Tibial artery (tissue), 4 donors: ENCODE measurements around the gene PRLR.

Experiments
- DNase-seq, 2 donors: peaks; one replicate each; pipeline ENCODE4 v3.0.0-alpha.2; 2019
- H3K27ac ChIP-seq, 2 donors: fragments of 200-600 bp; sonication (generic) in 1 of 2; 1 replicate in 1 of 2; 2 replicates in 1 of 2; pipeline ENCODE4 v1.5.1; 2018 to 2019; ENCODE audit warnings: mild to moderate bottlenecking in 1 of 2
- H3K27me3 ChIP-seq, 2 donors: fragments of 200-600 bp; sonication (generic) in 1 of 2; one replicate each; pipeline versions ENCODE4 v1.5.1 to v1.6.0; 2016 to 2019
- H3K36me3 ChIP-seq, 3 donors: fragments of 200-600 bp; sonication (generic) in 2 of 3; one replicate each; pipeline ENCODE4 v1.5.1; 2016 to 2019; ENCODE audit warnings: mild to moderate bottlenecking in 2 of 3
- H3K4me1 ChIP-seq, 4 donors: fragments of 200-600 bp; sonication (generic) in 2 of 4; 1 replicate in 3 of 4; 2 replicates in 1 of 4; pipeline ENCODE4 v1.5.1; 2016 to 2019
- H3K4me3 ChIP-seq, 2 donors: fragments of 200-600 bp; sonication (generic) in 1 of 2; 1 replicate in 1 of 2; 2 replicates in 1 of 2; pipeline ENCODE4 v1.5.1; 2018 to 2019; ENCODE audit warnings: mild to moderate bottlenecking in 2 of 2
- H3K9me3 ChIP-seq, 3 donors: fragments of 200-600 bp; sonication (generic) in 1 of 3; one replicate each; pipeline ENCODE4 v1.5.1; 2016 to 2019
- CTCF ChIP-seq, 2 experiments: fragments of 200-600 bp in 1 of 2; fragments of 450-650 bp in 1 of 2; IDR thresholded peaks; one replicate each; pipeline ENCODE4 v1.5.1; 2017 to 2019; ENCODE audit warnings: antibody characterized with exemption in 2 of 2, mild to moderate bottlenecking in 1 of 2, moderate library complexity in 1 of 2
- intact Hi-C: fragments of 100-400 bp; cut with DNase I; formaldehyde crosslinking; loops from one replicate; pipeline ENCODE4 v1.15.0; 2023; ENCODE audit warnings: low total_unique reads

Gene PRLR

GRCh38 chr5:35180046-35180445 lies 50.2 kb downstream of the PRLR start:
- Histone ChIP-seq H3K27ac (no peak overlapping the region), H3K4me3 (no peak overlapping the region), H3K36me3 (no peaks in the 10 kb centered on the region), H3K4me1 (no peaks in the 10 kb centered on the region), H3K27me3 (no peaks in the 10 kb centered on the region), H3K9me3 (no peaks in the 10 kb centered on the region)
- no peak for TF ChIP-seq CTCF (IDR thresholded peaks at IDR 0.05)
- intact Hi-C loops: loop anchor here (2.0 kb wide), 1 partner anchor 87 kb away; no protein-coding TSS in a partner anchor
- DNase-seq: no peak

- TF ChIP-seq CTCF (IDR thresholded peaks at IDR 0.05): no peak
- no peaks in the 10 kb centered on the region for H3K9me3 ChIP-seq
- no peak overlapping the region for H3K27ac ChIP-seq
- H3K4me1 ChIP-seq: peaks cover 0 to 11% (median 7%) of the 10 kb centered on the region in 4 donors
- intact Hi-C loops: no loop called here
- DNase-seq: no peak
- H3K36me3 ChIP-seq: no peaks in the 10 kb centered on the region
- H3K4me3 ChIP-seq: no peak overlapping the region
- no peaks in the 10 kb centered on the region for H3K27me3 ChIP-seq
Observed at GRCh38 chr5:35177783-35178182, 52.5 kb downstream of the PRLR start.

GRCh38 chr5:35172533-35172932 lies 57.8 kb downstream of the PRLR start:
- no peak for TF ChIP-seq CTCF (IDR thresholded peaks at IDR 0.05)
- H3K9me3 ChIP-seq: peaks cover 0 to 4% (median under 1%) of the 10 kb centered on the region in 3 donors
- no peak for DNase-seq
- peaks cover 0 to 14% (median 7%) of the 10 kb centered on the region in 4 donors for H3K4me1 ChIP-seq
- no peaks in the 10 kb centered on the region for H3K36me3 ChIP-seq
- no peak overlapping the region for H3K4me3 ChIP-seq
- no peaks in the 10 kb centered on the region for H3K27me3 ChIP-seq
- intact Hi-C loops: no loop called here
- H3K27ac ChIP-seq: no peak overlapping the region

- H3K27ac ChIP-seq: no peak overlapping the region
- H3K36me3 ChIP-seq: no peaks in the 10 kb centered on the region
- H3K4me1 ChIP-seq: peaks cover 0 to 14% (median 7%) of the 10 kb centered on the region in 4 donors
- intact Hi-C loops: no loop called here
- no peak overlapping the region for H3K4me3 ChIP-seq
- no peak for DNase-seq
- no peak for TF ChIP-seq CTCF (IDR thresholded peaks at IDR 0.05)
- no peaks in the 10 kb centered on the region for H3K27me3 ChIP-seq
- peaks cover 0 to 4% (median 4%) of the 10 kb centered on the region in 3 donors for H3K9me3 ChIP-seq
Observed at GRCh38 chr5:35171991-35172390, 58.3 kb downstream of the PRLR start.

GRCh38 chr5:35171078-35171477 lies 59.2 kb downstream of the PRLR start:
- Histone ChIP-seq H3K9me3 (peaks cover 0 to 4% (median 4%) of the 10 kb centered on the region in 3 donors), H3K27ac (no peak overlapping the region), H3K4me1 (peaks cover 0 to 14% (median 7%) of the 10 kb centered on the region in 4 donors), H3K4me3 (no peak overlapping the region), H3K36me3 (no peaks in the 10 kb centered on the region), H3K27me3 (no peaks in the 10 kb centered on the region)
- no peak for DNase-seq
- intact Hi-C loops: no loop called here
- no peak for TF ChIP-seq CTCF (IDR thresholded peaks at IDR 0.05)

GRCh38 chr5:35166043-35166442 lies 64.2 kb downstream of the PRLR start:
- Histone ChIP-seq H3K9me3 (peaks cover 0 to 4% (median 4%) of the 10 kb centered on the region in 3 donors), H3K27ac (no peak overlapping the region), H3K36me3 (no peaks in the 10 kb centered on the region), H3K4me1 (peaks cover 0 to 41% (median 26%) of the 10 kb centered on the region in 4 donors), H3K4me3 (no peak overlapping the region), H3K27me3 (no peaks in the 10 kb centered on the region)
- intact Hi-C loops: no loop called here
- no peak for DNase-seq
- no peak for TF ChIP-seq CTCF (IDR thresholded peaks at IDR 0.05)
